ENCODE results near the gene NPNT. TPM values are rescaled to one million over a fixed set of nuclear protein-coding genes. Genes with fewer than 3 reads are reported as not detected.

NPNT gene
- total RNA-seq, 2 experiments from 2014 or later, result not detected

GRCh38 chr4:106019771-106020170 is 124.5 kb downstream of the NPNT start:
- no peaks in the 10 kb centered on the region for H3K9me3 Mint-ChIP-seq
- DNase-seq, result no peak
- no peak overlapping the region for H3K27ac Mint-ChIP-seq
- ChIA-PET POLR2A (no interaction called here), CTCF (no interaction called here)
- H3K4me1 Mint-ChIP-seq (ENCODE audit: low read depth), result no peaks in the 10 kb centered on the region
- intact Hi-C loops (cut with micrococcal nuclease), result no loop called here
- H3K27me3 Mint-ChIP-seq, result no peaks in the 10 kb centered on the region
- H3K36me3 Mint-ChIP-seq, result no peaks in the 10 kb centered on the region
- no peak overlapping the region for H3K4me3 Mint-ChIP-seq

Other genes with a start within 250 kb of the NPNT start
- 10 to 100 TPM; 19.6 to 22.7 TPM for gene INTS12, start 186.8 kb upstream of the NPNT start, total RNA-seq
- 10 to 100 TPM; 15.2 to 16.7 TPM for gene GSTCD, start 186.7 kb upstream of the NPNT start, total RNA-seq

Measured in activated CD4-positive, alpha-beta memory T cell treated with anti-CD3 and anti-CD28 coated beads for 36 hours (primary cell).